RWPE1 (cell line): ENCODE data around the gene CLDN34.

Experiments used
- CTCF ChIA-PET: fragments of 350-600 bp; sonication (Branson Sonifier 250); formaldehyde crosslinking; extraction: SDS; loops from one replicate; lab custom pipeline; 2021; lab: Yijun Ruan, JAX
- POLR2A ChIA-PET: fragments of 400-600 bp; formaldehyde crosslinking; extraction: SDS; loops from one replicate; lab custom pipeline; 2020; ENCODE audit warnings: antibody characterized with exemption; ENCODE audit not compliant: low non-redundant PET; lab: Yijun Ruan, JAX
- DNase-seq: peaks from one replicate; pipeline ENCODE4 v3.0.0; 2012; ENCODE audit warnings: low spot score
- H3K27ac ChIP-seq: fragments of 450-650 bp; 2 replicates; pipeline ENCODE4 v1.5.1; 2017
- TF ChIP-seq, protein P1 (sequence below): fragments of 450-650 bp; conservative IDR thresholded peaks from 2 replicates; pipeline ENCODE4 v1.5.1; 2017; ENCODE audit warnings: low read depth, mild to moderate bottlenecking

CLDN34 gene

DNA sequence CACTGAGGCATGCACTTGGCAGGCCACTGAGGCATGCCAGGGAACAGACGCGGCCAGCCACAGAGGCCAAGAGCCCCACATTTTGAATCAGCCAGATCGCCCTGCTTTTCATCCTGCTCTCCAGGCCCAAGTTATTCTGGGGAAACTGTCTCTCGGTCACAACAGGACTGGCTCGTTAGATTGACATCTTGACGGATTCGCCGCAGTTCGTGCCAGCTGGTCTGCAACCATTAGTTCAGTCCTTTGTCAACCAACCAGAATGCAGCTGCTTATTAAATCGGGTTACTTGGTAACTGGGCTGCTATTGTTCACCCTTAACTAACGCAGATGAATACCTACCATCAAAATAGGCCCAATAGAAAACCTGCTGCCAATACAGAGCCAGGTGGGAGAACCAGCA, 16.7 kb downstream of the CLDN34 start:
- POLR2A ChIA-PET = no interaction called here

DNA sequence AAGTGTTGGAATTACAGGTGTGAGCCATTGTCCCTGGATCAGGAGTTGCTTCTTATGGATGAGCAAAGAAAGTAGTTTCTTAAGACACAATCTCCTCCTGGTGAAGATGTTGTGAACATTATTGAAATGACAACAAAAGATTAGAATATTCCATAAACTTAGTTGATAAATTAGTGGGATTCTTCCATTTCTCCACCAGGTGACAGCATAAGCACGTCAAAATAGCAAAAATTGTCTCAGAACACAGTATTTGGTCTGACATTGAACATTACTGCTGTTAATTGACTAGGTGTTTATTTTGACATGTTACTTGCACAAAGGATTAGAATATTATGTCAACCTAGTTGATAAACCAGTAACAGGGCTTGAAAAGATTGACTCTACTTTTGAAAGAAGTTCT, 21.6 kb downstream of the CLDN34 start:
- DNase-seq = peak; percentile 3
- CTCF ChIA-PET = no interaction called here
- TF ChIP-seq, protein P1, sequence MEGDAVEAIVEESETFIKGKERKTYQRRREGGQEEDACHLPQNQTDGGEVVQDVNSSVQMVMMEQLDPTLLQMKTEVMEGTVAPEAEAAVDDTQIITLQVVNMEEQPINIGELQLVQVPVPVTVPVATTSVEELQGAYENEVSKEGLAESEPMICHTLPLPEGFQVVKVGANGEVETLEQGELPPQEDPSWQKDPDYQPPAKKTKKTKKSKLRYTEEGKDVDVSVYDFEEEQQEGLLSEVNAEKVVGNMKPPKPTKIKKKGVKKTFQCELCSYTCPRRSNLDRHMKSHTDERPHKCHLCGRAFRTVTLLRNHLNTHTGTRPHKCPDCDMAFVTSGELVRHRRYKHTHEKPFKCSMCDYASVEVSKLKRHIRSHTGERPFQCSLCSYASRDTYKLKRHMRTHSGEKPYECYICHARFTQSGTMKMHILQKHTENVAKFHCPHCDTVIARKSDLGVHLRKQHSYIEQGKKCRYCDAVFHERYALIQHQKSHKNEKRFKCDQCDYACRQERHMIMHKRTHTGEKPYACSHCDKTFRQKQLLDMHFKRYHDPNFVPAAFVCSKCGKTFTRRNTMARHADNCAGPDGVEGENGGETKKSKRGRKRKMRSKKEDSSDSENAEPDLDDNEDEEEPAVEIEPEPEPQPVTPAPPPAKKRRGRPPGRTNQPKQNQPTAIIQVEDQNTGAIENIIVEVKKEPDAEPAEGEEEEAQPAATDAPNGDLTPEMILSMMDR = peak; percentile 60
- POLR2A ChIA-PET = no interaction called here
- no peak overlapping the region for H3K27ac ChIP-seq

More for the DNA sequence above, 16.7 kb downstream of the CLDN34 start:
- no peak overlapping the region for H3K27ac ChIP-seq
- TF ChIP-seq, protein P1 = no peak
- CTCF ChIA-PET = interaction anchor here (1.1 kb wide), 1 partner anchor 136 kb away, joined by 5 read pairs; no protein-coding TSS in a partner anchor
- no peak for DNase-seq

DNA sequence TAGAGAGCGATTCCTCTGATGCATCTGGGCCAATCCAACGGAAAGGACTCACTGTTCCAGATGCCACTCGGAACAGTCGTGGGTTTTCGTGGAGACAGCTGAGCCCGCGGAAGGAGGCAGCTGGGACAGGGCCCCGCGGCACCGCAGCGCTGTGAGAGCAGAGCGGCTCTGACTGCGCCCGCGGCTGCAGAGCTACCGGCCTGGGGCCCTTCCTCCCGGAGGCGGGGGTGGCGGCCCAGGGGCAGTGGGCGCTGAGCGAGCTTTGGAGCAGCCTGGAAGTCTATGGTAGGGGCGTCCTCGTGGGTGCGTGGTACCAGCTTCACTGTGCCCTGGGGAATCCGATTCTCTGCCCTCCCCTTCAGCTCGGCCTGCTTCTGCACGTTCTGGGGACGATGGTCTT, 24.9 kb downstream of the CLDN34 start:
- POLR2A ChIA-PET = no interaction called here
- DNase-seq = no peak
- H3K27ac ChIP-seq = no peak overlapping the region
- TF ChIP-seq, protein P1 = no peak
- CTCF ChIA-PET = no interaction called here

DNA sequence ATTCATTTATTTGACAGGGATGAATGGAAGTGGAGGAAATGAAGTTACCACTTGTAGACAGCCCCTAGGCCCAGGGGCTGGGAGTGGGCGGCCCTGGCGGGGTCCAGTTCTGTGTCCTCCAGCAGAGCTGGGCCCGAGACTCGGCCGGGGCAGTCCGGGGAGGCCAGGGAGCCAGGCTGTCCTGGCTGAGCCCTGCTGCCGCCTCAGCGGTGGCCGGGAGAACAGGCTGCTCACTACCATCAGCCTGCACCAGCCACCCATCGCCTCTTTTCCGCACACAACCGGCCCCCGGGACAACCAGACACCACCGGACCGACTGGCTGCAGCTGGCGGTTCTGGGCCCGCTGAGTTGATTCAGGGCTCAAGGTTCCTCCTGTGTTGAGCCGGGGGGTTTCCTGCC, 25.6 kb downstream of the CLDN34 start:
- DNase-seq = no peak
- TF ChIP-seq, protein P1 = no peak
- POLR2A ChIA-PET = no interaction called here
- CTCF ChIA-PET = interaction anchor here (1.0 kb wide), 1 partner anchor 127 kb away, joined by 6 read pairs; no protein-coding TSS in a partner anchor
- no peak overlapping the region for H3K27ac ChIP-seq

DNA sequence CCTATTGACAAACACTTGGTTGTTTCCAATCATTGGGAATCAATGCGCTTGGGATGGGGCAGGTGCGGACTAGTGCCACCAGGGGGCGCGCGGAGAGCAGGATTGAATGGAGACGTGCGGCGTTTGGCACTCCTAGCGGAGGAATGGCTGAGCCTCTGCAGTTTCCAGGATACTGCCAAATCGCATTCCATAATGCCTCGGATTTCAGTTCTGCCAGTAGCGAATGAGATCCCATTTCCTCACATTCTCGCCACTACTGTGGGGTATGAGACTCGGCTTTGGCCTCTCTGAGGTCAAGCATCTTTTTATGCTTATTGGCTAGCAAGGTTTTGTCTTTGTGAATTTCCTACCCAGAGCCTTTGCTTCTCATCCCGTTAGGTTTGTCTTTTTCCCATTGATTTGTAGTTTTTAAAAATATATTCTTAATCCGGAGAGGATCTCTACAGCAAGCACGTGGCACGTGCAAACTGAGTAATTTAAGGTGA, 28.7 kb downstream of the CLDN34 start:
- CTCF ChIA-PET = interaction anchor here (0.6 kb wide), 2 partner anchors 80 to 276 kb away, joined by 3 read pairs; no protein-coding TSS in a partner anchor
- peak; percentile 60 for DNase-seq
- H3K27ac ChIP-seq = no peak overlapping the region
- POLR2A ChIA-PET = no interaction called here
- TF ChIP-seq, protein P1 = peak; percentile 74

DNA sequence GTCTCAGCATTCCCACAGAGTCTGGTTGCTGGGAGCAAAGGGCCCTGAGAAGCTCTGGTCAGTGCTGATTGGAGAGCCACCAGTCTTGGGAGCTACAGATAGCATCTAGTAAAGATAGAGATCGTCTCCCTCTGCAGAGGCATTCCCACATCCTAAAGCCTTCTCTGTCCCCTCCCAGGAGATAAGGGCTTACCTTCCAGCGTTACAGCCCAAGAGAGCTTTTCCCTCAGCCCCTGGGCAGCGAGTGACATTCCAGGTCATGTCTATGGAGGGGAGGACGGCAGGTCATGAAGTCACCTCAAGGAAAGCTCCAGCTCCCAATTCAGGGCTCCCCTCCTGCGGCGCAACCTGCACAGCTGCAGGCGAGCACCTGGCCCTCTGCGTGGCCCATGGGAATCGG, 29.9 kb downstream of the CLDN34 start:
- CTCF ChIA-PET = no interaction called here
- TF ChIP-seq, protein P1 = no peak
- H3K27ac ChIP-seq = no peak overlapping the region
- POLR2A ChIA-PET = no interaction called here
- DNase-seq = no peak
